Smooth muscle cell (in vitro differentiated cells): ENCODE results near the gene ORMDL2. TPM values are rescaled to one million over a fixed set of nuclear protein-coding genes. Genes with fewer than 3 reads are reported as not detected.
A peak's percentile ranks its signal among the peaks of the same experiment; 100 is the strongest.

Experiments
- DNase-seq: peaks from one replicate; lab custom pipeline; 2025; ENCODE audit not compliant: unreplicated experiment; lab: John Stamatoyannopoulos, UW
- H2AFZ ChIP-seq: fragments of 200-600 bp; sonication (generic); 2 replicates; pipeline ENCODE4 v1.6.0; 2016; ENCODE audit warnings: antibody characterized with exemption, low read depth, mild to moderate bottlenecking
- H3F3A ChIP-seq: fragments of 200-600 bp; sonication (generic); 2 replicates; pipeline ENCODE4 v1.6.0; 2017; ENCODE audit warnings: antibody characterized with exemption, low read depth
- H3K27ac ChIP-seq: fragments of 200-600 bp; sonication (generic); 2 replicates; pipeline ENCODE4 v1.5.1; 2016; ENCODE audit warnings: low read depth, mild to moderate bottlenecking
- H3K27me3 ChIP-seq: fragments of 200-600 bp; sonication (generic); 2 replicates; pipeline ENCODE4 v1.6.1; 2016; ENCODE audit warnings: low read depth, mild to moderate bottlenecking
- H3K36me3 ChIP-seq: fragments of 200-600 bp; sonication (generic); 2 replicates; pipeline ENCODE4 v1.5.1; 2016; ENCODE audit warnings: low read depth
- H3K4me1 ChIP-seq: fragments of 200-600 bp; sonication (generic); 2 replicates; pipeline ENCODE4 v1.5.1; 2016; ENCODE audit warnings: low read depth
- H3K4me2 ChIP-seq: fragments of 200-600 bp; sonication (generic); 2 replicates; pipeline ENCODE4 v1.6.0; 2016; ENCODE audit warnings: mild to moderate bottlenecking
- H3K4me3 ChIP-seq: fragments of 200-600 bp; sonication (generic); 2 replicates; pipeline ENCODE4 v1.5.1; 2016; ENCODE audit warnings: mild to moderate bottlenecking
- H3K79me2 ChIP-seq: fragments of 200-600 bp; sonication (generic); 2 replicates; pipeline ENCODE4 v1.6.0; 2016; ENCODE audit warnings: low read depth, mild to moderate bottlenecking
- H3K9ac ChIP-seq: fragments of 200-600 bp; sonication (generic); 2 replicates; pipeline ENCODE4 v1.6.0; 2016; ENCODE audit warnings: low read depth
- H3K9me3 ChIP-seq: fragments of 200-600 bp; sonication (generic); replicated peaks from 2 replicates; pipeline ENCODE4 v1.5.1; 2016; ENCODE audit warnings: low read depth
- H4K20me1 ChIP-seq: fragments of 200-600 bp; sonication (generic); 2 replicates; pipeline ENCODE4 v1.6.0; 2016; ENCODE audit warnings: low read depth
- CTCF ChIP-seq: fragments of 200-600 bp; sonication (generic); IDR thresholded peaks from 2 replicates; pipeline ENCODE4 v1.5.1; 2017; ENCODE audit warnings: borderline replicate concordance, mild to moderate bottlenecking, antibody characterized with exemption; ENCODE audit not compliant: insufficient read depth, poor library complexity, severe bottlenecking
- WGBS: methylation state at CpG from one replicate; pipeline ENCODE4 v1.1.7; 2016; ENCODE audit warnings: low lambda C conversion rate; 5-methylcytosine and 5-hydroxymethylcytosine counted together
- polyA plus RNA-seq: library from polyadenylated mRNA; unstranded; fragments of >200 nt; fragmentation: Nextera tagmentation; extraction: Ambion mirVana; gene quantifications from 2 replicates; pipeline ENCODE4 v1.2.1, GENCODE V29; 2016
- total RNA-seq: library from RNA; depleted of rRNA; stranded (reverse); fragments of >200 nt; gene quantifications from 2 replicates; pipeline ENCODE4 v1.2.3, GENCODE V29; 2014

The ORMDL2 gene
- total and polyA plus RNA-seq, 2 experiments from 2014 or later, result 32.5 to 79.5 TPM

- H3K4me2 ChIP-seq, result no peak overlapping the region
- no peak for DNase-seq
- 95% methylated on average over 4 of the region's 4 CpGs for WGBS
- no peaks in the 10 kb centered on the region for H3K36me3 ChIP-seq
- no peak overlapping the region for H3K9ac ChIP-seq
- H4K20me1 ChIP-seq, result no peaks in the 10 kb centered on the region
- H3K27ac ChIP-seq, result peak overlapping the region; percentile 58
- peaks cover 4% of the 10 kb centered on the region for H3F3A ChIP-seq
- TF ChIP-seq CTCF, result no peak
- no peak overlapping the region for H3K4me3 ChIP-seq
- H3K79me2 ChIP-seq, result peaks cover 8% of the 10 kb centered on the region
- H2AFZ ChIP-seq, result peak overlapping the region; percentile 47
- no peaks in the 10 kb centered on the region for H3K27me3 ChIP-seq
- no peaks in the 10 kb centered on the region for H3K9me3 ChIP-seq
- H3K4me1 ChIP-seq, result peaks cover 18% of the 10 kb centered on the region
Measured at GRCh38 chr12:55843431-55843830, 25.6 kb downstream of the ORMDL2 start.

GRCh38 chr12:55844961-55845360, 27.1 kb downstream of the ORMDL2 start:
- WGBS, result 97% methylated on average over 4 of the region's 4 CpGs
- Histone ChIP-seq H3K9ac (no peak overlapping the region), H3K4me1 (peaks cover 21% of the 10 kb centered on the region), H3K27me3 (no peaks in the 10 kb centered on the region), H3K4me2 (no peak overlapping the region), H2AFZ (peak overlapping the region; percentile 83), H3K4me3 (no peak overlapping the region), H3K9me3 (no peaks in the 10 kb centered on the region), H4K20me1 (no peaks in the 10 kb centered on the region), H3K27ac (peak overlapping the region; percentile 100), H3F3A (peaks cover 4% of the 10 kb centered on the region), H3K79me2 (peaks cover 8% of the 10 kb centered on the region), H3K36me3 (no peaks in the 10 kb centered on the region)
- DNase-seq, result no peak
- TF ChIP-seq CTCF, result no peak

GRCh38 chr12:55845361-55845760, 27.5 kb downstream of the ORMDL2 start:
- DNase-seq, result no peak
- H3K4me1 ChIP-seq, result peaks cover 25% of the 10 kb centered on the region
- H3F3A ChIP-seq, result peaks cover 4% of the 10 kb centered on the region
- H3K79me2 ChIP-seq, result peaks cover 8% of the 10 kb centered on the region
- H3K4me3 ChIP-seq, result no peak overlapping the region
- peak overlapping the region; percentile 100 for H3K27ac ChIP-seq
- no peaks in the 10 kb centered on the region for H3K36me3 ChIP-seq
- no peaks in the 10 kb centered on the region for H3K9me3 ChIP-seq
- 86% methylated on average over 5 of the region's 5 CpGs for WGBS
- H3K9ac ChIP-seq, result no peak overlapping the region
- H4K20me1 ChIP-seq, result no peaks in the 10 kb centered on the region
- TF ChIP-seq CTCF, result no peak
- H3K4me2 ChIP-seq, result no peak overlapping the region
- peak overlapping the region; percentile 83 for H2AFZ ChIP-seq
- H3K27me3 ChIP-seq, result no peaks in the 10 kb centered on the region

- H4K20me1 ChIP-seq, result no peaks in the 10 kb centered on the region
- no peak overlapping the region for H3K4me2 ChIP-seq
- peaks cover 4% of the 10 kb centered on the region for H3F3A ChIP-seq
- H3K9ac ChIP-seq, result peak overlapping the region; percentile 97
- DNase-seq, result no peak
- 86% methylated on average over 7 of the region's 7 CpGs for WGBS
- H3K36me3 ChIP-seq, result no peaks in the 10 kb centered on the region
- TF ChIP-seq CTCF, result no peak
- H2AFZ ChIP-seq, result peak overlapping the region; percentile 83
- no peaks in the 10 kb centered on the region for H3K9me3 ChIP-seq
- no peaks in the 10 kb centered on the region for H3K27me3 ChIP-seq
- H3K4me3 ChIP-seq, result no peak overlapping the region
- H3K27ac ChIP-seq, result peak overlapping the region; percentile 100
- peaks cover 31% of the 10 kb centered on the region for H3K4me1 ChIP-seq
- peaks cover 8% of the 10 kb centered on the region for H3K79me2 ChIP-seq
Measured at GRCh38 chr12:55845785-55846496, 28.1 kb downstream of the ORMDL2 start.
